GM12878 (cell line): ENCODE measurements around the gene DNAJC9. TPM values are rescaled to one million over a fixed set of nuclear protein-coding genes. Genes with fewer than 3 reads are reported as not detected.

Experiments
- CEBPZ ChIP-seq: fragments of 150-350 bp; IDR thresholded peaks from 2 replicates; pipeline ENCODE4 v1.6.1; 2016; ENCODE audit warnings: low read depth, low read length
- CHD4 ChIP-seq: fragments of 200-600 bp; sonication (generic); IDR thresholded peaks from 2 replicates; pipeline ENCODE4 v1.6.1; 2016; ENCODE audit warnings: mild to moderate bottlenecking
- E2F4 ChIP-seq: IDR thresholded peaks from 2 replicates; pipeline ENCODE4 v1.6.1; 2012; ENCODE audit warnings: low read depth, low read length, improper control_type of control experiment
- ESRRA ChIP-seq: IDR thresholded peaks from 2 replicates; pipeline ENCODE4 v1.6.1; 2012; ENCODE audit warnings: mild to moderate bottlenecking, low read length, improper control_type of control experiment
- IRF4 ChIP-seq: IDR thresholded peaks from 2 replicates; pipeline ENCODE4 v1.6.1; 2011; ENCODE audit warnings: low read depth, low read length
- JUNB ChIP-seq: IDR thresholded peaks from 2 replicates; pipeline ENCODE4 v1.6.1; 2016; ENCODE audit warnings: antibody characterized with exemption, mild to moderate bottlenecking
- MEF2A ChIP-seq: IDR thresholded peaks from 2 replicates; pipeline ENCODE4 v1.6.1; 2011; ENCODE audit warnings: low read depth, mild to moderate bottlenecking, low read length, moderate library complexity; ENCODE audit not compliant: insufficient read depth
- MYB ChIP-seq: fragments of 150-350 bp; IDR thresholded peaks from 2 replicates; pipeline ENCODE4 v1.6.1; 2014; ENCODE audit warnings: mild to moderate bottlenecking, low read depth, low read length, borderline replicate concordance
- POLR2A ChIP-seq: IDR thresholded peaks from 2 replicates; pipeline ENCODE4 v1.6.1; 2011; ENCODE audit warnings: low read depth, mild to moderate bottlenecking, low read length
- POLR2AphosphoS2 ChIP-seq: IDR thresholded peaks from 2 replicates; pipeline ENCODE4 v1.6.1; 2011; ENCODE audit warnings: low read depth, mild to moderate bottlenecking, low read length, improper control_type of control experiment, moderate library complexity
- SMARCA5 ChIP-seq: fragments of 450-650 bp; IDR thresholded peaks from 2 replicates; pipeline ENCODE4 v1.6.1; 2017; ENCODE audit warnings: mild to moderate bottlenecking
- SMC3 ChIP-seq: IDR thresholded peaks from 2 replicates; pipeline ENCODE4 v1.6.1; 2011; ENCODE audit warnings: low read length, improper control_type of control experiment, borderline replicate concordance
- SUZ12 ChIP-seq: fragments of 200-600 bp; sonication (generic); IDR thresholded peaks from one replicate; pipeline ENCODE4 v1.6.1; 2018; ENCODE audit warnings: antibody characterized with exemption, mild to moderate bottlenecking; ENCODE audit not compliant: unreplicated experiment
- TBL1XR1 ChIP-seq: IDR thresholded peaks from 2 replicates; pipeline ENCODE4 v1.6.1; 2012; ENCODE audit warnings: low read depth, low read length, improper control_type of control experiment
- polyA plus RNA-seq, 11 experiments: library from polyadenylated mRNA; depleted of rRNA in 4 of 11; unstranded in 6 of 11; stranded (reverse) in 5 of 11; fragments of >200 nt; fragmentation: Nextera tagmentation in 4 of 11; fragmentation: Illumina TruSeq in 1 of 11; extraction: Ambion mirVana in 4 of 11; extraction: Trizol in 1 of 11; gene quantifications; 1 replicate in 1 of 11; 2 replicates in 10 of 11; pipeline versions ENCODE4 v1.2.1 to v1.2.3, GENCODE V29; 2011 to 2016; ENCODE audit warnings: inconsistent platforms in 2 of 11, missing spikeins in 2 of 11, low read depth in 1 of 11
- total RNA-seq, 4 experiments: library from RNA; depleted of rRNA in 3 of 4; stranded (reverse); fragments of >200 nt in 3 of 4; fragmentation: Illumina TruSeq in 1 of 4; extraction: Trizol in 1 of 4; gene quantifications; 2 replicates each; pipeline versions ENCODE4 v1.2.1 to v1.2.3, GENCODE V29; 2013 to 2021
- TF ChIP-seq, protein P1 (sequence below): IDR thresholded peaks from 2 replicates; pipeline ENCODE4 v1.6.1; 2011; ENCODE audit warnings: borderline replicate concordance, low read depth, mild to moderate bottlenecking, moderate library complexity, mixed read lengths, low read length; ENCODE audit not compliant: insufficient read depth; ENCODE audit errors: extremely low read length
- TF ChIP-seq, protein P2 (sequence below): fragments of 450-650 bp; IDR thresholded peaks from 2 replicates; pipeline ENCODE4 v1.6.1; 2017; ENCODE audit warnings: mild to moderate bottlenecking, moderate library complexity
- TF ChIP-seq, protein P3 (sequence below): fragments of 450-650 bp; IDR thresholded peaks from 2 replicates; pipeline ENCODE4 v1.6.1; 2017; ENCODE audit warnings: antibody characterized with exemption, mild to moderate bottlenecking, moderate library complexity

Gene DNAJC9
- total and polyA plus RNA-seq, 10 of the 15 experiments (the other 5 are each of a cell fraction or from before 2014, with no cell fraction given), result 15.0 to 72.9 (median 41.8) TPM

DNA sequence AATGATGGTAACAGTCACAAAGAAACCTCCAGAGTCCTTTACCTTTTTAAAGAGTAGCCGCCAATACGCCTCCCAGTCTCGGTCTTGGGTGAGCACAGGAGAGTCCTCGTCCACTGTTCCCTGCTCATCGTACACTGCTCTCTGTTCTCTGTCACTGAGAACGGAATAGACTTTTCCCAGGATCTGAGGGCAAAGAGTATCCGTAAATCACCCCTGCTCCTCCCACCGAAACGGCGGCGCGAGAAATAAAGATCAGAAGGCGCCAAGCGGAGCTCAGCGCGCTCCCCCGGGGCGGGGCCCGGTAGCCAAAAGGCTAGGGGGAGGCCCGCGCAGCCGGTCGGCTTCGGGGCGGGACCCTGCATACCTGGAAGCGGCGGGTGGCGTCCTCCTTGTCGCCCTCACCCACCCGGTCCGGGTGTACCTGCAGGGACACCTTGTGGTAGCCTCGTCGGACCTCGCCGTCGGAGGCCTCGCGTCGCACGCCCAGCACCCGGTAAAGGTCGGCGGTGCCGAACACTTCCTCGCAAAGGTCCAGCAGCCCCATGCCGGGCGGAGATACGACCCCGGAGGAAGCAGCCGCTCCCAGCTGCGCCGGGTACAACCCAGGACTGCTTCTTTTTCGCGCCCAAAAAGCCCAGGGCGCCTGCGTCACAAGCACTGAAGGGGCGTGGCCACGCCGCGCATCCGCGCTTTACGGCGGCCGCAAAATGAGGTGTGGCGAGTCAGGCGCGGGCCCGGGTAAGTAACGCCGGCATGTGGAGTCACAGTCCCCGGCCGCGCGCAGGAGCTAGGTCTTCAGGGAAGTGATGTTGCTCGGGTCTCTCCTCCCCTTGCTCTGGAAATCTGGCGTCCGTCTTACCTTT, at the start of gene DNAJC9 (continued):
- TF ChIP-seq, protein P1, sequence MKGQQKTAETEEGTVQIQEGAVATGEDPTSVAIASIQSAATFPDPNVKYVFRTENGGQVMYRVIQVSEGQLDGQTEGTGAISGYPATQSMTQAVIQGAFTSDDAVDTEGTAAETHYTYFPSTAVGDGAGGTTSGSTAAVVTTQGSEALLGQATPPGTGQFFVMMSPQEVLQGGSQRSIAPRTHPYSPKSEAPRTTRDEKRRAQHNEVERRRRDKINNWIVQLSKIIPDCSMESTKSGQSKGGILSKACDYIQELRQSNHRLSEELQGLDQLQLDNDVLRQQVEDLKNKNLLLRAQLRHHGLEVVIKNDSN, result no peak
- no peak for TF ChIP-seq SUZ12
- no peak for TF ChIP-seq ESRRA
- no peak for TF ChIP-seq SMARCA5
- no peak for TF ChIP-seq TBL1XR1
- no peak for TF ChIP-seq SMC3
- TF ChIP-seq E2F4, result peak; percentile 84
- TF ChIP-seq MYB, result no peak
- TF ChIP-seq POLR2A, result peak; percentile 98
- TF ChIP-seq, protein P2, sequence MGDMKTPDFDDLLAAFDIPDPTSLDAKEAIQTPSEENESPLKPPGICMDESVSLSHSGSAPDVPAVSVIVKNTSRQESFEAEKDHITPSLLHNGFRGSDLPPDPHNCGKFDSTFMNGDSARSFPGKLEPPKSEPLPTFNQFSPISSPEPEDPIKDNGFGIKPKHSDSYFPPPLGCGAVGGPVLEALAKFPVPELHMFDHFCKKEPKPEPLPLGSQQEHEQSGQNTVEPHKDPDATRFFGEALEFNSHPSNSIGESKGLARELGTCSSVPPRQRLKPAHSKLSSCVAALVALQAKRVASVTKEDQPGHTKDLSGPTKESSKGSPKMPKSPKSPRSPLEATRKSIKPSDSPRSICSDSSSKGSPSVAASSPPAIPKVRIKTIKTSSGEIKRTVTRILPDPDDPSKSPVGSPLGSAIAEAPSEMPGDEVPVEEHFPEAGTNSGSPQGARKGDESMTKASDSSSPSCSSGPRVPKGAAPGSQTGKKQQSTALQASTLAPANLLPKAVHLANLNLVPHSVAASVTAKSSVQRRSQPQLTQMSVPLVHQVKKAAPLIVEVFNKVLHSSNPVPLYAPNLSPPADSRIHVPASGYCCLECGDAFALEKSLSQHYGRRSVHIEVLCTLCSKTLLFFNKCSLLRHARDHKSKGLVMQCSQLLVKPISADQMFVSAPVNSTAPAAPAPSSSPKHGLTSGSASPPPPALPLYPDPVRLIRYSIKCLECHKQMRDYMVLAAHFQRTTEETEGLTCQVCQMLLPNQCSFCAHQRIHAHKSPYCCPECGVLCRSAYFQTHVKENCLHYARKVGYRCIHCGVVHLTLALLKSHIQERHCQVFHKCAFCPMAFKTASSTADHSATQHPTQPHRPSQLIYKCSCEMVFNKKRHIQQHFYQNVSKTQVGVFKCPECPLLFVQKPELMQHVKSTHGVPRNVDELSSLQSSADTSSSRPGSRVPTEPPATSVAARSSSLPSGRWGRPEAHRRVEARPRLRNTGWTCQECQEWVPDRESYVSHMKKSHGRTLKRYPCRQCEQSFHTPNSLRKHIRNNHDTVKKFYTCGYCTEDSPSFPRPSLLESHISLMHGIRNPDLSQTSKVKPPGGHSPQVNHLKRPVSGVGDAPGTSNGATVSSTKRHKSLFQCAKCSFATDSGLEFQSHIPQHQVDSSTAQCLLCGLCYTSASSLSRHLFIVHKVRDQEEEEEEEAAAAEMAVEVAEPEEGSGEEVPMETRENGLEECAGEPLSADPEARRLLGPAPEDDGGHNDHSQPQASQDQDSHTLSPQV, result no peak
- TF ChIP-seq POLR2AphosphoS2, result peak; percentile 94
- TF ChIP-seq JUNB, result no peak
- TF ChIP-seq, protein P3, sequence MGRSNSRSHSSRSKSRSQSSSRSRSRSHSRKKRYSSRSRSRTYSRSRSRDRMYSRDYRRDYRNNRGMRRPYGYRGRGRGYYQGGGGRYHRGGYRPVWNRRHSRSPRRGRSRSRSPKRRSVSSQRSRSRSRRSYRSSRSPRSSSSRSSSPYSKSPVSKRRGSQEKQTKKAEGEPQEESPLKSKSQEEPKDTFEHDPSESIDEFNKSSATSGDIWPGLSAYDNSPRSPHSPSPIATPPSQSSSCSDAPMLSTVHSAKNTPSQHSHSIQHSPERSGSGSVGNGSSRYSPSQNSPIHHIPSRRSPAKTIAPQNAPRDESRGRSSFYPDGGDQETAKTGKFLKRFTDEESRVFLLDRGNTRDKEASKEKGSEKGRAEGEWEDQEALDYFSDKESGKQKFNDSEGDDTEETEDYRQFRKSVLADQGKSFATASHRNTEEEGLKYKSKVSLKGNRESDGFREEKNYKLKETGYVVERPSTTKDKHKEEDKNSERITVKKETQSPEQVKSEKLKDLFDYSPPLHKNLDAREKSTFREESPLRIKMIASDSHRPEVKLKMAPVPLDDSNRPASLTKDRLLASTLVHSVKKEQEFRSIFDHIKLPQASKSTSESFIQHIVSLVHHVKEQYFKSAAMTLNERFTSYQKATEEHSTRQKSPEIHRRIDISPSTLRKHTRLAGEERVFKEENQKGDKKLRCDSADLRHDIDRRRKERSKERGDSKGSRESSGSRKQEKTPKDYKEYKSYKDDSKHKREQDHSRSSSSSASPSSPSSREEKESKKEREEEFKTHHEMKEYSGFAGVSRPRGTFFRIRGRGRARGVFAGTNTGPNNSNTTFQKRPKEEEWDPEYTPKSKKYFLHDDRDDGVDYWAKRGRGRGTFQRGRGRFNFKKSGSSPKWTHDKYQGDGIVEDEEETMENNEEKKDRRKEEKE, result no peak
- TF ChIP-seq CHD4, result no peak
- no peak for TF ChIP-seq MEF2A
- no peak for TF ChIP-seq IRF4
- no peak for TF ChIP-seq CEBPZ
